GM12892 (cell line): ENCODE data around the gene ACTG2.

Experiments
- POLR2A ChIP-seq: IDR thresholded peaks from 2 replicates; pipeline ENCODE4 v1.6.1; 2011; ENCODE audit warnings: low read depth, low read length, control low read depth
- POLR2AphosphoS5 ChIP-seq: IDR thresholded peaks from 2 replicates; pipeline ENCODE4 v1.6.1; 2011; ENCODE audit warnings: low read depth, low read length, control low read depth
- TAF1 ChIP-seq: IDR thresholded peaks from 2 replicates; pipeline ENCODE4 v1.6.1; 2011; ENCODE audit warnings: low read depth, mild to moderate bottlenecking, control low read depth, low read length, borderline replicate concordance

DNA sequence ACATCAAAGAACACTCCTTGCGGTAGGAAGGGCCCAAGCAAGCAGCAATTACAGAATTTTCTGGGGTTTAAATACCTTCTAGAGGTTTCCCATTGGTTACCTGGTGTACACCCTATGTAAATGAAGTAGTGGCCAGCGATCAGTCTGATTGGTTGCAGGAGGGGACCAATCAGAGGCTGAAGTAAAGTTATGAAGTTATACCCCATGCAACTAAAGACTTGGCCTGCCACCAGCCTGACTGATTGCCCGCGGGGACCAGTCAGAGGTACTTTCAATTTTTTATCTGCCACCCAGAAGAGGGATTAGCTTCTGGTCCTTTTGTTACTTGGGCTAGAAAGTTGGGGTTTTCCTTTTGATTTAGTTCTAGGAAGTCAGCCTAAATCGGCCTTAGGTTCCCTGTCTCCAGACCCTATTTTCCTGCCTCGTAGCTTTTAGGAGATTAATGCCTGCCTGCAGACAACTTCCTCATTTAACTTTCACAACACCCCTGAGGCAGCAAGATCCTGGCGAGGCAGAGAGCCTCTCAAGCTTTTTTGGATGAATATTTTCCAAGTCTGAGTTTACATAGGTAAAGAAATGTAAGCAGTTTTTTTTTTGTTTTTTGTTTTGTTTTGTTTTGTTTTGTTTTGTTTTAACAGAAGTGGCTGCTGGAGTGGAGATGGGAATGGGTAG, 32.4 kb downstream of the ACTG2 start:
- TF ChIP-seq POLR2A = no peak
- no peak for TF ChIP-seq POLR2AphosphoS5
- TF ChIP-seq TAF1 = no peak
